HepG2 (cell line): ENCODE data around the gene SUDS3. TPM values are rescaled to one million over a fixed set of nuclear protein-coding genes. Genes with fewer than 3 reads are reported as not detected.
A peak's percentile ranks its signal among the peaks of the same experiment; 100 is the strongest.

Source experiments
- BRD4 ChIP-seq: sonication (generic); formaldehyde crosslinking; IDR thresholded peaks from 2 replicates; pipeline ENCODE4 v1.4.0; 2020; ENCODE audit warnings: missing genetic modification reagents
- ETV6 ChIP-seq: sonication (generic); formaldehyde crosslinking; conservative IDR thresholded peaks from 2 replicates; pipeline ENCODE4 v1.4.0; 2020; ENCODE audit warnings: missing genetic modification reagents
- NFATC3 ChIP-seq: sonication (generic); formaldehyde crosslinking; IDR thresholded peaks from 2 replicates; pipeline ENCODE4 v1.5.1; 2020; ENCODE audit warnings: mild to moderate bottlenecking, missing genetic modification reagents
- NFIC ChIP-seq: IDR thresholded peaks from 2 replicates; pipeline ENCODE4 v1.6.1; 2012; ENCODE audit warnings: mild to moderate bottlenecking, low read length, inconsistent platforms
- PLRG1 ChIP-seq: fragments of 450-650 bp; conservative IDR thresholded peaks from 2 replicates; pipeline ENCODE4 v1.6.1; 2016
- PPARG ChIP-seq: conservative IDR thresholded peaks from 2 replicates; pipeline ENCODE4 v1.6.1; 2016; ENCODE audit warnings: missing biosample characterization, missing genetic modification reagents
- SIN3B ChIP-seq: fragments of 150-350 bp; IDR thresholded peaks from 2 replicates; pipeline ENCODE4 v1.6.1; 2014; ENCODE audit warnings: low read length
- STAG1 ChIP-seq: sonication (generic); formaldehyde crosslinking; IDR thresholded peaks from 2 replicates; pipeline ENCODE4 v1.4.0; 2020; ENCODE audit warnings: missing genetic modification reagents
- ZNF225 ChIP-seq: sonication (generic); formaldehyde crosslinking; IDR thresholded peaks from 2 replicates; pipeline ENCODE4 v1.4.0; 2020; ENCODE audit warnings: mild to moderate bottlenecking, missing genetic modification reagents
- ZNF234 ChIP-seq: sonication (generic); formaldehyde crosslinking; conservative IDR thresholded peaks from 2 replicates; pipeline ENCODE4 v1.5.1; 2020; ENCODE audit warnings: mild to moderate bottlenecking, missing genetic modification reagents
- ZNF496 ChIP-seq: sonication (generic); formaldehyde crosslinking; IDR thresholded peaks from 2 replicates; pipeline ENCODE4 v1.8.1; 2023; ENCODE audit warnings: mild to moderate bottlenecking, moderate library complexity, missing genetic modification reagents; ENCODE audit not compliant: insufficient replicate concordance
- ZNF780A ChIP-seq: sonication (generic); formaldehyde crosslinking; IDR thresholded peaks from 2 replicates; pipeline ENCODE4 v1.8.0; 2022; ENCODE audit warnings: mild to moderate bottlenecking, missing genetic modification reagents, moderate library complexity
- ZNF816 ChIP-seq: sonication (generic); formaldehyde crosslinking; IDR thresholded peaks from 2 replicates; pipeline ENCODE4 v1.8.0; 2022; ENCODE audit warnings: missing genetic modification reagents, mild to moderate bottlenecking, borderline replicate concordance
- ZSCAN31 ChIP-seq: sonication (generic); formaldehyde crosslinking; IDR thresholded peaks from 2 replicates; pipeline ENCODE4 v1.5.0; 2020; ENCODE audit warnings: low read depth, mild to moderate bottlenecking, missing genetic modification reagents
- polyA plus RNA-seq, 8 experiments: library from polyadenylated mRNA; depleted of rRNA in 3 of 8; stranded (reverse) in 7 of 8; unstranded in 1 of 8; fragments of >200 nt; fragmentation: Illumina TruSeq in 4 of 8; extraction: Trizol in 4 of 8; gene quantifications; 2 replicates each; pipeline versions ENCODE4 v1.2.1 to v1.2.3, GENCODE V29; 2011 to 2016; ENCODE audit warnings: low read depth in 4 of 8, missing spikeins in 1 of 8, mixed read lengths in 1 of 8; ENCODE audit not compliant: insufficient read depth in 1 of 8
- total RNA-seq, 5 experiments: library from RNA; depleted of rRNA; stranded (reverse); fragments of >200 nt; fragmentation: Illumina TruSeq; extraction: Trizol; gene quantifications; 2 replicates each; pipeline ENCODE4 v1.2.3, GENCODE V29; 2016; ENCODE audit warnings: low read depth in 1 of 5
- TF ChIP-seq, protein P1 (sequence below): sonication (generic); formaldehyde crosslinking; IDR thresholded peaks from 2 replicates; pipeline ENCODE4 v1.4.0; 2020; ENCODE audit warnings: missing genetic modification reagents, borderline replicate concordance
- TF ChIP-seq, protein P2 (sequence below): IDR thresholded peaks from 2 replicates; pipeline ENCODE4 v1.6.1; 2016
- TF ChIP-seq, protein P3 (sequence below): sonication (generic); formaldehyde crosslinking; IDR thresholded peaks from 2 replicates; pipeline ENCODE4 v1.4.0; 2020; ENCODE audit warnings: mild to moderate bottlenecking, missing genetic modification reagents
- TF ChIP-seq, protein P4 (sequence below): sonication (generic); formaldehyde crosslinking; IDR thresholded peaks from 2 replicates; pipeline ENCODE4 v1.5.1; 2020; ENCODE audit warnings: mild to moderate bottlenecking, missing genetic modification reagents, borderline replicate concordance

SUDS3 gene
- total and polyA plus RNA-seq, 2 of the 13 experiments (the other 11 are each of a cell fraction or from before 2014, with no cell fraction given), result 20.2 to 33.1 TPM

DNA sequence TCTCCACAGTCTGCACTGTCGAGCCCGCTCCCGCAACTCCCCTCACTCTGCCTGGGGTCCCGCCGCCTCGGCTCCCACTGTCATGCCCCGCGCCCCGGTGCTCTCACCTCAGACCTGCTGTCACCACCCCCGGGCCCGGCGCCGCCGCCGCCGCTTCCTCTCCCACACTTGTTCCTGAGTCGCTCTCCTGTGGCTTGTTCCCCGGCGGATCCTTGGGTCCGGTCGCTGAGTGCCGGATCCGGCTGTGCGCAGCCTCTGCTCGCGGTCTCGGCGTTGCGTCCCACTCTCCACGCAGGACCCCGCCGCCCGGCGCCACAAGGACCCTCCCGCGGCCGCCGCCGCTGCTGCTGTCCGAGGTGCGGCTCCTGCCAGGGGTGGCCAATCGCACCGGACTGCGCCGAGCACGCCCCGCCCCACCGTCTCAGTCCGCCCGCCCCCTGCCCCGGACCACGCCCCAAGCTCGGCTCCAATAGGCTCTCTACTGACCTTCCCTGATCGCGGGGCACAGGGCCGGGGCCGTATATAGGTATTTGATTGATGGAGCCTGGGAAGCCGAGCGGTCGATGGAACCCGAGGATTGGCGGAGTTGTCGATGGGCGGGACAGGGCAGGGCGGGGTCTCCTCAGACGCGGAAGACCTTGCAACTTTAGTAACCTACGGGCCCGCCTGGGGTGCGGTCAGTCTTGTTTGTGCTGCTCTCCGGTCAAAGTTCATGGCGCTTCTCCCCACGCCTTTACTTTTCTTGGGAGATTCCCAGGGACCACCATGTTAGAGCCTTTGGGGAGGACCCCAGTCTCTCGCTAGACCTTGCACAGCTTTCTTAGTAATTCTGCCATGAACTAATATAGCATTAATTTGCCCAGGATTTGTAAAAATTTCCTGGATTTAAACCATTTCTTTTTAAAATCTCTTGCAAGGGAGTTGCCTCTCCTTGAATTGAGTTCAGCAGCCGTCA lies 3.5 kb upstream of the SUDS3 start, which contains the start of gene TAOK3 (continued):
- TF ChIP-seq, protein P1, sequence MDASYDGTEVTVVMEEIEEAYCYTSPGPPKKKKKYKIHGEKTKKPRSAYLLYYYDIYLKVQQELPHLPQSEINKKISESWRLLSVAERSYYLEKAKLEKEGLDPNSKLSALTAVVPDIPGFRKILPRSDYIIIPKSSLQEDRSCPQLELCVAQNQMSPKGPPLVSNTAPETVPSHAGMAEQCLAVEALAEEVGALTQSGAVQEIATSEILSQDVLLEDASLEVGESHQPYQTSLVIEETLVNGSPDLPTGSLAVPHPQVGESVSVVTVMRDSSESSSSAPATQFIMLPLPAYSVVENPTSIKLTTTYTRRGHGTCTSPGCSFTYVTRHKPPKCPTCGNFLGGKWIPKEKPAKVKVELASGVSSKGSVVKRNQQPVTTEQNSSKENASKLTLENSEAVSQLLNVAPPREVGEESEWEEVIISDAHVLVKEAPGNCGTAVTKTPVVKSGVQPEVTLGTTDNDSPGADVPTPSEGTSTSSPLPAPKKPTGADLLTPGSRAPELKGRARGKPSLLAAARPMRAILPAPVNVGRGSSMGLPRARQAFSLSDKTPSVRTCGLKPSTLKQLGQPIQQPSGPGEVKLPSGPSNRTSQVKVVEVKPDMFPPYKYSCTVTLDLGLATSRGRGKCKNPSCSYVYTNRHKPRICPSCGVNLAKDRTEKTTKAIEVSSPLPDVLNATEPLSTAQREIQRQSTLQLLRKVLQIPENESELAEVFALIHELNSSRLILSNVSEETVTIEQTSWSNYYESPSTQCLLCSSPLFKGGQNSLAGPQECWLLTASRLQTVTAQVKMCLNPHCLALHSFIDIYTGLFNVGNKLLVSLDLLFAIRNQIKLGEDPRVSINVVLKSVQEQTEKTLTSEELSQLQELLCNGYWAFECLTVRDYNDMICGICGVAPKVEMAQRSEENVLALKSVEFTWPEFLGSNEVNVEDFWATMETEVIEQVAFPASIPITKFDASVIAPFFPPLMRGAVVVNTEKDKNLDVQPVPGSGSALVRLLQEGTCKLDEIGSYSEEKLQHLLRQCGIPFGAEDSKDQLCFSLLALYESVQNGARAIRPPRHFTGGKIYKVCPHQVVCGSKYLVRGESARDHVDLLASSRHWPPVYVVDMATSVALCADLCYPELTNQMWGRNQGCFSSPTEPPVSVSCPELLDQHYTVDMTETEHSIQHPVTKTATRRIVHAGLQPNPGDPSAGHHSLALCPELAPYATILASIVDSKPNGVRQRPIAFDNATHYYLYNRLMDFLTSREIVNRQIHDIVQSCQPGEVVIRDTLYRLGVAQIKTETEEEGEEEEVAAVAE (CRISPR knock-in tag), result 0 out of 2 replicates have a peak, but pooled peaks have one; percentile 31
- TF ChIP-seq ETV6 (CRISPR knock-in tag), result 0 out of 2 replicates have a peak, but pooled peaks have one; percentile 31
- TF ChIP-seq NFIC, result no peak
- no peak for TF ChIP-seq ZNF496
- no peak for TF ChIP-seq ZNF780A (CRISPR knock-in tag)
- no peak for TF ChIP-seq SIN3B
- peak; percentile 19; the same call in 1 of the 2 replicates for TF ChIP-seq PPARG (CRISPR knock-in tag)
- peak; percentile 57; the same call in 1 of the 2 replicates for TF ChIP-seq ZSCAN31 (CRISPR knock-in tag)
- TF ChIP-seq, protein P2, sequence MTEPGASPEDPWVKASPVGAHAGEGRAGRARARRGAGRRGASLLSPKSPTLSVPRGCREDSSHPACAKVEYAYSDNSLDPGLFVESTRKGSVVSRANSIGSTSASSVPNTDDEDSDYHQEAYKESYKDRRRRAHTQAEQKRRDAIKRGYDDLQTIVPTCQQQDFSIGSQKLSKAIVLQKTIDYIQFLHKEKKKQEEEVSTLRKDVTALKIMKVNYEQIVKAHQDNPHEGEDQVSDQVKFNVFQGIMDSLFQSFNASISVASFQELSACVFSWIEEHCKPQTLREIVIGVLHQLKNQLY, result no peak
- TF ChIP-seq, protein P3, sequence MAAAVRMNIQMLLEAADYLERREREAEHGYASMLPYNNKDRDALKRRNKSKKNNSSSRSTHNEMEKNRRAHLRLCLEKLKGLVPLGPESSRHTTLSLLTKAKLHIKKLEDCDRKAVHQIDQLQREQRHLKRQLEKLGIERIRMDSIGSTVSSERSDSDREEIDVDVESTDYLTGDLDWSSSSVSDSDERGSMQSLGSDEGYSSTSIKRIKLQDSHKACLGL (CRISPR knock-in tag), result peak; percentile 65; the same call in 1 of the 2 replicates
- no peak for TF ChIP-seq PLRG1
- TF ChIP-seq, protein P4, sequence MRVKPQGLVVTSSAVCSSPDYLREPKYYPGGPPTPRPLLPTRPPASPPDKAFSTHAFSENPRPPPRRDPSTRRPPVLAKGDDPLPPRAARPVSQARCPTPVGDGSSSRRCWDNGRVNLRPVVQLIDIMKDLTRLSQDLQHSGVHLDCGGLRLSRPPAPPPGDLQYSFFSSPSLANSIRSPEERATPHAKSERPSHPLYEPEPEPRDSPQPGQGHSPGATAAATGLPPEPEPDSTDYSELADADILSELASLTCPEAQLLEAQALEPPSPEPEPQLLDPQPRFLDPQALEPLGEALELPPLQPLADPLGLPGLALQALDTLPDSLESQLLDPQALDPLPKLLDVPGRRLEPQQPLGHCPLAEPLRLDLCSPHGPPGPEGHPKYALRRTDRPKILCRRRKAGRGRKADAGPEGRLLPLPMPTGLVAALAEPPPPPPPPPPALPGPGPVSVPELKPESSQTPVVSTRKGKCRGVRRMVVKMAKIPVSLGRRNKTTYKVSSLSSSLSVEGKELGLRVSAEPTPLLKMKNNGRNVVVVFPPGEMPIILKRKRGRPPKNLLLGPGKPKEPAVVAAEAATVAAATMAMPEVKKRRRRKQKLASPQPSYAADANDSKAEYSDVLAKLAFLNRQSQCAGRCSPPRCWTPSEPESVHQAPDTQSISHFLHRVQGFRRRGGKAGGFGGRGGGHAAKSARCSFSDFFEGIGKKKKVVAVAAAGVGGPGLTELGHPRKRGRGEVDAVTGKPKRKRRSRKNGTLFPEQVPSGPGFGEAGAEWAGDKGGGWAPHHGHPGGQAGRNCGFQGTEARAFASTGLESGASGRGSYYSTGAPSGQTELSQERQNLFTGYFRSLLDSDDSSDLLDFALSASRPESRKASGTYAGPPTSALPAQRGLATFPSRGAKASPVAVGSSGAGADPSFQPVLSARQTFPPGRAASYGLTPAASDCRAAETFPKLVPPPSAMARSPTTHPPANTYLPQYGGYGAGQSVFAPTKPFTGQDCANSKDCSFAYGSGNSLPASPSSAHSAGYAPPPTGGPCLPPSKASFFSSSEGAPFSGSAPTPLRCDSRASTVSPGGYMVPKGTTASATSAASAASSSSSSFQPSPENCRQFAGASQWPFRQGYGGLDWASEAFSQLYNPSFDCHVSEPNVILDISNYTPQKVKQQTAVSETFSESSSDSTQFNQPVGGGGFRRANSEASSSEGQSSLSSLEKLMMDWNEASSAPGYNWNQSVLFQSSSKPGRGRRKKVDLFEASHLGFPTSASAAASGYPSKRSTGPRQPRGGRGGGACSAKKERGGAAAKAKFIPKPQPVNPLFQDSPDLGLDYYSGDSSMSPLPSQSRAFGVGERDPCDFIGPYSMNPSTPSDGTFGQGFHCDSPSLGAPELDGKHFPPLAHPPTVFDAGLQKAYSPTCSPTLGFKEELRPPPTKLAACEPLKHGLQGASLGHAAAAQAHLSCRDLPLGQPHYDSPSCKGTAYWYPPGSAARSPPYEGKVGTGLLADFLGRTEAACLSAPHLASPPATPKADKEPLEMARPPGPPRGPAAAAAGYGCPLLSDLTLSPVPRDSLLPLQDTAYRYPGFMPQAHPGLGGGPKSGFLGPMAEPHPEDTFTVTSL (CRISPR knock-in tag), result no peak
- TF ChIP-seq ZNF234 (CRISPR knock-in tag), result no peak
- TF ChIP-seq STAG1, result no peak
- TF ChIP-seq NFATC3, result no peak
- 0 out of 2 replicates have a peak, but pooled peaks have one; percentile 9 for TF ChIP-seq ZNF816
- 0 out of 2 replicates have a peak, but pooled peaks have one; percentile 30 for TF ChIP-seq BRD4
- no peak for TF ChIP-seq ZNF225
